OCI-LY7 (cell line): Measurements from ENCODE around the gene ZBTB20.

Experiments used
- CTCF ChIP-seq: fragments of 200-600 bp; sonication (generic); conservative IDR thresholded peaks from 2 replicates; pipeline ENCODE4 v1.5.1; 2014; ENCODE audit warnings: mild to moderate bottlenecking, antibody characterized with exemption, low read length, moderate library complexity, mixed read lengths
- EZH2phosphoT487 ChIP-seq: fragments of 200-600 bp; sonication (generic); IDR thresholded peaks from 2 replicates; pipeline ENCODE4 v1.6.1; 2018; ENCODE audit warnings: low read depth, borderline replicate concordance, mild to moderate bottlenecking, mixed run types, antibody characterized with exemption, low read length, moderate library complexity, mixed read lengths

- TF ChIP-seq CTCF, result no peak
- no peak for TF ChIP-seq EZH2phosphoT487
These were observed 435.7 kb downstream of the ZBTB20 start for GRCh38 chr3:114711321-114711886.
